HG02610 (cell line): ENCODE data around the gene GHR.
"Not testable (repeated sequence)": the region's sequence is repeated elsewhere in the genome, so short reads cannot be mapped to it uniquely, and the experiment has no call there.

Experiments used
- ATAC-seq: cut with Tn5 transposase; IDR thresholded peaks from one replicate; pipeline ENCODE4 v1.9.1; 2021; ENCODE audit warnings: mild to moderate bottlenecking, moderate library complexity; ENCODE audit not compliant: unreplicated experiment

GHR gene

GRCh38 chr5:42566652-42567295, 143.5 kb downstream of the GHR start:
- no peak for ATAC-seq

GRCh38 chr5:42569325-42569724, 146.1 kb downstream of the GHR start:
- ATAC-seq = no peak

DNA sequence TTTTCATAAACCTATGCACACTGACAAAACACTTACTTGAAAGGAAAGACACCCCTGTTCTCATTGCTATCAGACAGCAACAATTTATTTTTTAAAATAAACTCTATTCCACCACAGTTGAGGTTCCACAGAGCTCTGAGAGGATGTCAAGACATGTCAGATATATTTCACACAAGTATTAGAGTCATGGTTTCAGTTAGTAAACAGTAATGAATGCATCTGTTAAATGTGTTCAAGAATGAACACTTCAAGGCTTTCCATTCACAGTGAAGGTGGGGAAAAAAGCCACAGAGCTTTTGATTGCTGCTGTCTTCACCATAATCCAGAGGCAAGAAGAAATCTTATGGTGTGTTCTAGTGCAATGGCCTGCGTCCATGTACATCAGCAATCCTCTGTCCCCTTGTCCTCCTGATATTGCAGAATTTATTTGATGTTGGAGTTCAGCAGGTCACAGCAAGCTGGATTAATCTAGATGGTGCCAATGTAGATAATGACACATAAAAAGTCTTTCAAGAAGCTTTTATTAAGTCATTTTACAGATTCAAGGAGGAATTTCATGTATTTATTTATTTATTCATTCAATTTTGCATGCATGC, 146.8 kb downstream of the GHR start:
- ATAC-seq = no peak

DNA sequence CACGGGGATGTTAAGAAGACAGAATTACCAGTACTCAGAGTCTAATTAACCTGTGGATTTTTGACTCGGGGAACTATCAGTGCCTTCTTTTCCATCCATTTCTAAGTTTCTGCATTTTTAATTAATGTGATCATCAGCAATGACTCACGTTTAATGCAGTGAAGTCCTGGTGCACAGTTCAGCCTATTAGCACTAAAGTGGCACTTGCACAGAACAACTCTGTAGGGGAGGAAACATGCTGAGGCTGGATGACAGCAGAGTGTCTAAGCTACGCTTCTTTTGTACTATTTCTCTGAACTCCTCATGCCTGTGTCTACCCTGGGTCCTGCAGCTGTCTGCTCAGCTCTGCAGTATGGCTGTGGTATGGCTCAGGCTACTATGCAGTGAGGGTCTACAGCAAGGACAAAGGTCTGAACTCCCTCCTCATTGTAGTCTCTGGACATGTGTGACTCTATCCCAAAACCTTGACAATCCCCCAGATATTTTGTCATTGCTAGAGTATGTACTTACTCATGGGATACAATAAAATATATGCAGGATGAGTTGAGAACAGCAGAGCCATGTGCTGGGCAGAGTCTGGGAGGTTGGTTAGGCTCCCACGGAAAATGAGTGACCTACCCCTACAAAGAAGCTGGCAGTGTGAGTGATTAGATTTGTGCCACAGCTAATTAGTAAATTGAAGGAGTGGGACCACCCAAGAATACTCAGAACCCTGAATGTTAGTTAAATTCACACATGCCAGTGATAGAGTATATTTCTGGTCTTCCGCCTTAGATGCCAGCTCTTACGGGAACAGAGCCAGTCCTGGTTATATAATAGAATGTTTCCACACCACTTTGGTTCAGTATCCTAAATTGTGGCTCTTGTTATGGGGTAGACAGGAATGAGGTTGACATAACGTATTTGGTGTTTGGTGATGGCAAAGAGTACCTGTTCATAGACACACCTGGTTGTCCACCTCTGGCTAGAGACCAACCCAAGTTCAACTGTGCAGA, 148.0 kb downstream of the GHR start:
- ATAC-seq = no peak

DNA sequence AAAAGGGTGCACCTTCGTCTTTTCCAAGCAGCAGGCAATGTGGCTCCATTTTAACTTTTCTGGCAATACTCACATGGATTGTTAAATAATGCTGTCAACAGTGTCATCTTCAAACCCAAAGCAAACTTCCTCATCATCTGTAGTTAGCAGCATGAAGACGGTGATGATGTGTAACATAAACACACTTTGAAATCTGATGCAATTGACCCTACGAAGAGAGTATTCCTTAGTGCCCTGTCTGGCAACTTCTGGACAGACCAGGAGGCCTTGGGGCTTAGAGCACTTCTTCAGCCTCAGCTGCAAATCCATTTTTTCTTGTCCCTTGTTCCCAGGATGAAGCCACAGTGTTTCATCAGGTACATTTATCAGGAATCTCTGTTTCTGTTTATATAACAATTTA, 149.1 kb downstream of the GHR start:
- ATAC-seq = no peak

- ATAC-seq = no peak
Observed at GRCh38 chr5:42573386-42573785, 150.1 kb downstream of the GHR start.

GRCh38 chr5:42575914-42576313, 152.7 kb downstream of the GHR start:
- not testable (repeated sequence) for ATAC-seq

- ATAC-seq = not testable (repeated sequence)
Observed at GRCh38 chr5:42578901-42579300, 155.7 kb downstream of the GHR start.

DNA sequence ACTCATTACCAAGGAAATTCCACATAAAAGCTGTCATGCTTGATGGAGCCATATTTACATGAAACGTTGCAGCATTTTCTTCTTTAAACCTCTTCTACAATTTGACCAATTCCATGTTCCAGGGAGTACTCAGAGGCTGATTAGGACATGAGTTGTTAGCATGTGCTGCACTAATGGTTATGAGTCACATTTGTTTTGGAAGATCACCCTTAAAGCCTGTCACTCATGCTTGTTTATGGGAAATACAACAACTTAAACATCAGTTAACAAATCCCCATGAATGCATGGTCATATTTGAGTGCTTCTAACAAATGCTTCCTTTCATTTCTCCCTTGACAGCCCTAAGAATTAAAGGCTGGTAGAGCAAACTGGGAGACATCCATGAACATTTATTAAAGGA, 156.1 kb downstream of the GHR start:
- no peak for ATAC-seq

- ATAC-seq = no peak
Observed at GRCh38 chr5:42581845-42582244, 158.6 kb downstream of the GHR start.

DNA sequence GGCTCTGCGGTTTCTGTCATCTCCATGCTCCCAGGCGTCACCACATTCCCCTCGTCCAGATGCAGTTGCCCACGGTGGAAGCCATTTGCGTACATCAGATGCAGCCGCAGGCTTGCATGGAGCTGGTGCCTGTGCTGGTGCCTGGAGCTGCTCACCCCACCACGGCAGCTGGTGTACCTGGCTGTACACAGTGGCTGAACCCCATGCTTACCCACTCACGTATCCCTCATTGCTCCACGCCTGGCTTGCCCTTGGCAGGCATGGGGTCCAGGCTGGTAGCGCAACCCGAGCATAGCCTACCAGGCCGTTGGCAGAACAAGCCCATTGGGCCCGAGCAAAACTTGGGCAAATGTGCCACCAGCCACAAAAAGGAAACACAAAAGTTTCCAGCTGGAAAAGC, 159.5 kb downstream of the GHR start:
- ATAC-seq = no peak

DNA sequence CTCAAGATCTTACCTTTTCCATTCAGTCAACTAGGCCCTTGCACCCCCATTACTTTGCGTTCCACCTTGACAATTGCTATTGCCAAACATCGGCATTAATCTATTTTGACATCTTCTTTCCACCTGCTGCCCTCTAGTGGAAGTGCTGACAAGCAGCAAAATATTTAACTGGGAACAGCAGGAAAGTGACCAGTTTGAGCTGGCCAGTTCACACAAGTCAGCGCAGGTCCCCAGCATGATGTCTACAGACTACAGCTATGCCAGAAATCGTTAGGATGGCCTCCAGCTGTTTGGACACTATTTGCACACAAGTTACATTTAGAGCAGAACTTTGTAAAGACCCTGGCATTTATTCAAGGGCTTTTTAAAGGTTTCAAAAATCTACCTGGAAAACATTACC, 160.1 kb downstream of the GHR start:
- ATAC-seq = peak; percentile 53

DNA sequence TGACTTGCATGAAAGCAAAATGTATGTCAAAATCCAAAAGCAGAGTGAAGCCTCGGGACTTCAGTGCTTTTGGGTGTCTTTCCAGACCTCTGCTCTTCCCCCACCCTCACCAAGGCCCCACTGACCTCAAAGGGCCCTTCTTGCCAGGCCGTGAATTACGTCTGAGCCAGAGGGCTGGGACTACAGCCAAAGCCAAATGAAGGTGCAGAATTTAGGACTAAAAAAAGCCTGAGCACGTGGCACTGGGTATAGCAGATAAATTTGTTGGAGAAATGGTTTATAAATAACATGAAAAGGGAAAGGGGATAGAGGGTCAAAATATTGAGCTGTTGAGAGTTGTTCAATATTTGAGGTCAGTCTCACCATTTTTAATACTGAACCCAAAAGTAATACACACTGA, 163.4 kb downstream of the GHR start:
- no peak for ATAC-seq

DNA sequence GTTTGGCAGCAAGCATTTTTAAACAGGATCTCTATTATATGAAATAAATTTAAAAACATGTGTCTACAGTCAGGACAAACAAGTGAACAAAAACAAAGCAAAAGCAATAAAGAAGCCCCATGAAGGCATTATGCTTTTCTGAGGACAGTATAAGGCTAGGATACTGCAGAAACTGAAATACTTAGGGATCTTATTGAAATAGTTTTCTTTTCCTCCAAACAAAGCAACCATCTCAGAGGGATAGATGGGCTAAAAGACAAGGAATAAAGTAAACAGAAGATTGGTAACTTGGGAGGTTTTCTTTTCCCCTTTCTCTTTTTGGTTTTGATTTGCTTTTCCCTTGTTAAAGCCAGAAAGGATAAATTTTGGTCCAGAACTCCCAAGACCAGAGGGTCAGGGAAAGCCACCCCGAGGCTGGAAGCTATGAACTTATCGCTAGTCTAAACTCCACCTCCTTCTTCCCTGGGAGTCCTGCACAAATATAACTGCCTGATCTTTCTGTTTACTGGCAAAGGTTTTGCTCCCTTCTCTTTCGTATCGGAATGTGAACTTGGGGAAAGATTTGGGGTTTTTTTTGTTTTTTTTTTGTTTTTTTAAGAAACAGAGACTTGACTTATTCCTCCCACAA, 164.0 kb downstream of the GHR start:
- no peak for ATAC-seq

DNA sequence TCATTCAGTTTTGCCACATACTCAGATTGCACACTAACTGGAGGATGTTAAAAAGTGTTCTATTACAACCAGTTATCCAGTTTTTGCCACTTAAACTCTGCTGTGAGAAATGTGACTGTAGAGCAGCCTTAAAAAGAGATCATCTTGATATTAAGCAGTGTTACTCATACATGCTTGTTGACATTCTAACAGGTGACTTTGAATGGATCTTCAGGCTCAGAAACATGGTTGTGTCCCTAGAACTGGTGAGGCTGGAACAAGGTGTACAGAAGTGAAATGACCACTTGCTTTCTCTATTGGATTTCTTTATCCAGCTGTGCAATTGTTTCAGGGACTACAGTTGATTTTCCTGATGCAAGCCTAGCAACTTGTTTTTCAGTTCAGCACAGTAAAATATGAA, 167.3 kb downstream of the GHR start:
- ATAC-seq = no peak

GRCh38 chr5:42591015-42591414, 167.8 kb downstream of the GHR start:
- no peak for ATAC-seq

DNA sequence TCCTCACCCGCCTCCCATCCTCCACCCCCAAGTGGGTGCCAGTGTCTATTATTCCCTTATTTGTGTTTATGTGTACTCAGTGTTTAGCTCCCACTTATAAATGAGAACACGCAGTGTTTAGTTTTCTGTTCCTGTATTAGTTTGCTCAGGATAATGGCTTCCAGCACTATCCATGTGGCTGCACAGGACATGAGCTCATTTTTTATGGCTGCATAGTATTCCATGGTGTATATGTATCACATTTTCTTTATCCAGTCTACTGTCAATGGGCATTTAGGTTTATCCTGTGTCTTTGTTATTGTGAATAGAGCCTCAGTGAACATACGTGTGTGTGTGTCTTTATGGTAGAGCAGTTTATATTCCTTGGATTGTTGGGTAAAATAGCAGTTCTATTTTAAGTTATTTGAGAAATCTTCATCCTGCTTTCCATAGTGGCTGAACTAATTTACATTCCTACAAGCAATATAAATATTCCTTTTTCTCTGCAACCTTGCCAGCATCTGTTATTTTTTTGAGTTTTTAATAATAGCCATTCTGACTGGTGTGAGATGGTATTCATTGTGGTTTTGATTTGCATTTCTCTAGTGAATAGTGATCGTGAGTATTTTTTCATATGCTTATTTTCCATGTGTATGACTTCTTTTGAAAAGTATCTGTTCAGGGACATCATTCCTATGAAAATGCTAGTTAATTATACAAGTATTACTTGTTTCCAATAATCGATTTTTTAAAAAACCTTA, 169.3 kb downstream of the GHR start:
- no peak for ATAC-seq

DNA sequence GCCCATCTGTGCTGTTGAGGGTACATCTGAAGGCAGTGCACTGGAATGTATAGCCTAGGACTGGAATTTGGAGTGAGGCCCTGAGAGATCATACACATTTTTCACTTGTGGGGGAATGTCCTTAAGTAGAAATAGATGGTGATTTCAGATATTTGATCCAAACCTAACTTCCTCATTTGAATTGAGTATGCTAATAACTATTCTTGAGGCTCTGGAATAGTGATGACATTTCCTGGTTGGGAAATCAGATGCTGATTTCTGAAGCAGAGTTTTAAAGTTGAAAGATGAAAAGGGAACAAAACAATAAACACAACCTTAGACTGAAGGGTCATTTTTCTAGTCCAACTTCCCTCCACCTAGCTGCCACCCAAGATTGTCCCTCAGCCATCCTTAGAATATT, 170.4 kb downstream of the GHR start:
- no peak for ATAC-seq

GRCh38 chr5:42595597-42595996, 172.4 kb downstream of the GHR start:
- no peak for ATAC-seq

DNA sequence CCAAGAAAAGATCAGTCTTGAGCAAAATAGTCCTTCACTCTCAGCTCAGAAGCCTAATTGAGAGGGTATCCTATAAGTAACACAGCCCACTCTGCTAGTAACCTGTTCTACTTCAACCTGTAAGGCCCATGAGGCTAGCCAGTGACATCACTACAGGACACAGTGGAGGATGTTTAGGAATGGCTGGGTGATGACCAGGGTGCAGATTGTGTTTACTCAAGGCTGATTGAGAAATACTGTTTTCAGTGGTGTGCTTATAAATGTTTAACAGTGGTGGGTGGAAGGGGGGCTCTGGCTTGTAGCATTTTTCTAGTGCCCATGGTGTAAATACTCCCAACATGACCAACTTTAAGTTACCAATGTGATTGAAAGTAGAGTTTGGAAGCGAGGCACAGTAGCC, 173.6 kb downstream of the GHR start:
- no peak for ATAC-seq
